Neural progenitor cell (in vitro differentiated cells): ENCODE measurements around the gene SUMF1.

Experiments used
- EZH2phosphoT487 ChIP-seq: fragments of 200-600 bp; sonication (generic); IDR thresholded peaks from 2 replicates; pipeline ENCODE4 v1.6.1; 2017; ENCODE audit warnings: antibody characterized with exemption
- TF ChIP-seq, protein P1 (sequence below): fragments of 200-600 bp; sonication (generic); IDR thresholded peaks from 2 replicates; pipeline ENCODE4 v1.5.1; 2017; ENCODE audit warnings: antibody characterized with exemption, mild to moderate bottlenecking

DNA sequence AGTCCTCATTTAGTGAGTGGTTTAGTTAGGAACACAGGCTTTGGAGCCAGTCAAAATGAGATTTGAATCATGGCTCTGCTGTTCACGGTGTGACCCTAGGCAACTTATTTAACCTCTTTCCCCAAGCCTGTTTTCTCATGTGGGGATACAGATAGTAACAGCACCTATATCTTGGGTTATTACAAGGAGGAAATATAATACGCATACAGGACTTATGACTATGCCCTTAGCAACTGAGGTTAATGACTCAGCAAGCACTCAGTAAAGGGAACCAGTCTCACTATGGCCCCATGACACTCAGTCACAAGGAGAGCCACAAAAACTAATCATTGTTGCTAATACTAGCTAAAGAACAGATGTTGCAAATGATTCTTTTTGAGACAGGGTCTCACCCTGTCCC lies 45.9 kb downstream of the SUMF1 start:
- TF ChIP-seq, protein P1, sequence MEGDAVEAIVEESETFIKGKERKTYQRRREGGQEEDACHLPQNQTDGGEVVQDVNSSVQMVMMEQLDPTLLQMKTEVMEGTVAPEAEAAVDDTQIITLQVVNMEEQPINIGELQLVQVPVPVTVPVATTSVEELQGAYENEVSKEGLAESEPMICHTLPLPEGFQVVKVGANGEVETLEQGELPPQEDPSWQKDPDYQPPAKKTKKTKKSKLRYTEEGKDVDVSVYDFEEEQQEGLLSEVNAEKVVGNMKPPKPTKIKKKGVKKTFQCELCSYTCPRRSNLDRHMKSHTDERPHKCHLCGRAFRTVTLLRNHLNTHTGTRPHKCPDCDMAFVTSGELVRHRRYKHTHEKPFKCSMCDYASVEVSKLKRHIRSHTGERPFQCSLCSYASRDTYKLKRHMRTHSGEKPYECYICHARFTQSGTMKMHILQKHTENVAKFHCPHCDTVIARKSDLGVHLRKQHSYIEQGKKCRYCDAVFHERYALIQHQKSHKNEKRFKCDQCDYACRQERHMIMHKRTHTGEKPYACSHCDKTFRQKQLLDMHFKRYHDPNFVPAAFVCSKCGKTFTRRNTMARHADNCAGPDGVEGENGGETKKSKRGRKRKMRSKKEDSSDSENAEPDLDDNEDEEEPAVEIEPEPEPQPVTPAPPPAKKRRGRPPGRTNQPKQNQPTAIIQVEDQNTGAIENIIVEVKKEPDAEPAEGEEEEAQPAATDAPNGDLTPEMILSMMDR, result no peak
- TF ChIP-seq EZH2phosphoT487, result no peak
